Heart right ventricle (tissue), 16 donors: ENCODE measurements around the gene HDAC9. TPM values are rescaled to one million over a fixed set of nuclear protein-coding genes. Genes with fewer than 3 reads are reported as not detected.

Experiments
- ATAC-seq, 8 donors: fragments of 200-7000 bp; cut with Tn5 transposase; one replicate each; pipeline ENCODE4 v1.9.1; 2020; ENCODE audit warnings: mild to moderate bottlenecking in 8 of 8, moderate library complexity in 8 of 8, moderate number of reproducible peaks in 1 of 8
- DNase-seq, 2 donors: peaks; one replicate each; pipeline ENCODE4 v3.0.0-alpha.2; 2020
- H3K27ac ChIP-seq, 10 donors: fragments of 200-600 bp; sonication (generic) in 2 of 10; one replicate each; pipeline versions ENCODE4 v1.5.0 to v1.8.0; 2020 to 2022; ENCODE audit warnings: mild to moderate bottlenecking in 3 of 10
- H3K27me3 ChIP-seq, 7 donors: fragments of 200-600 bp; one replicate each; pipeline ENCODE4 v1.8.0; 2021 to 2022; ENCODE audit warnings: mild to moderate bottlenecking in 2 of 7
- H3K36me3 ChIP-seq, 9 donors: fragments of 200-600 bp; sonication (generic) in 1 of 9; one replicate each; pipeline versions ENCODE4 v1.5.0 to v1.8.0; 2020 to 2022; ENCODE audit warnings: mild to moderate bottlenecking in 2 of 9
- H3K4me1 ChIP-seq, 9 donors: fragments of 200-600 bp; sonication (generic) in 1 of 9; one replicate each; pipeline versions ENCODE4 v1.5.0 to v1.8.0; 2020 to 2022; ENCODE audit warnings: mild to moderate bottlenecking in 4 of 9
- H3K4me3 ChIP-seq, 10 donors: fragments of 200-600 bp; sonication (generic) in 2 of 10; one replicate each; pipeline versions ENCODE4 v1.5.0 to v1.8.0; 2020 to 2022; ENCODE audit warnings: mild to moderate bottlenecking in 7 of 10, moderate library complexity in 2 of 10
- H3K9me3 ChIP-seq, 11 donors: fragments of 200-600 bp in 10 of 11; sonication (generic) in 2 of 11; one replicate each; pipeline versions ENCODE4 v1.5.0 to v1.8.0; 2013 to 2022; ENCODE audit warnings: mild to moderate bottlenecking in 2 of 11, control low read depth in 1 of 11, moderate library complexity in 1 of 11
- WGBS, 2 donors: extraction: QIAGEN DNeasy Blood & Tissue Kit; methylation state at CpG; one replicate each; pipeline ENCODE4 v1.1.7; 2013; ENCODE audit warnings: inconsistent platforms in 1 of 2; 5-methylcytosine and 5-hydroxymethylcytosine counted together
- intact Hi-C, 10 donors: fragments of 100-400 bp; cut with DNase I; formaldehyde crosslinking; loops; one replicate each; pipeline versions ENCODE4 v1.11.1 to v1.14.2; 2022
- polyA plus RNA-seq, 2 donors: library from polyadenylated mRNA; stranded (reverse); fragments of 200-250 nt; gene quantifications; one replicate each; pipeline ENCODE4 v1.2.3, GENCODE V29; 2013
- total RNA-seq, 10 donors: library from RNA; stranded (reverse); fragmentation: NEBNext Ultra II Directional in 3 of 10; extraction: Animal tissue kit (Norgen Biotek cat#: 25700) in 3 of 10; gene quantifications; one replicate each; pipeline versions ENCODE4 v1.2.1 to v1.2.4, GENCODE V29; 2021 to 2023
- TF ChIP-seq, protein P1 (sequence below), 9 donors: fragments of 200-600 bp; sonication (generic) in 2 of 9; IDR thresholded peaks; one replicate each; pipeline versions ENCODE4 v1.5.0 to v1.8.0; 2021 to 2022; ENCODE audit warnings: antibody characterized with exemption in 9 of 9, mild to moderate bottlenecking in 5 of 9, moderate library complexity in 1 of 9
- donor health status: Arrhythmogenic right ventricular cardiomyopathy.
- donor health status: ischemic (EF 13 %, LVEDD 7.1; RV severe dilation, severe dysfunction).
- donor health status: healthy with polysubstance abuse.
- donor health status: DM: no; HTN: yes; CAD: no.
- donor health status: DM: no; HTN: no; CAD: no.
- donor health status: ischemic (EF 25% LVEDD 6.9; RV normal size, moderate dysfunction).
- donor health status: ischemic (EF 25% LVEDD 5.7; RV mildly dilated, moderate dysfunction).
- donor health status: healthy.
- donor health status: DM: yes; HTN: yes; CAD: no.
- donor health status: Ischemic cardiomyopathy.
- donor health status: ischemic (EF 35%, LVEDD 5.7; RV mildly dilated, moderate dysfunction).
- donor health status: nonischemic (EF 11% LVEDD 7.7; RV severe dilation, severe dysfunction).
- donor health status: DM: yes; HTN: yes; CAD: no.
- donor health status: PGD.
- donor health status: ischemic (EF 29% LVEDD 5.4; RV normal size, mild dysfunction).
- donor health status: nonischemic (EF 23%, LVEDD 6.1; RV moderate dilation, normal function).

The HDAC9 gene
- total and polyA plus RNA-seq, 12 donors: 1.9 to 66.1 (median 38.6) TPM

DNA sequence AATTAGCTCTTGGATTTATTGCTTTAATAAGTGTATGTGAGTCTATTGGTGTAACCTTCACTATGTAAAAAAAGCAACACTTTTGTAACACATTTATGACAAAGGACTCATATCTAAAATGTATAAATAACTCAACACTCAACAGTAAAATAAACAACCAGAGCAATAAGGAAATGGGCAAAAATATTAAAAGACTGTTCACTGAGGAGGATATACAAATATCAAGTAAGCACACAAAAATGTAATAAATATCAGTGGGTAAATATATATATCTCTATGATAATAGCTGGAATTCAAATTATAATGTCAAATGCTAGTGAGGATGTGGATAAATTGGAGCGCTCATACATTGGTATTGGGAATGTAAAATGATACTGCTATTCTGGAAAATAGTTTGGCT, 53.0 kb downstream of the HDAC9 start:
- intact Hi-C loops: no loop called here
- H3K9me3 ChIP-seq: no peaks in the 10 kb centered on the region

GRCh38 chr7:18550574-18550973, 55.0 kb downstream of the HDAC9 start:
- H3K9me3 ChIP-seq: no peaks in the 10 kb centered on the region
- TF ChIP-seq, protein P1, sequence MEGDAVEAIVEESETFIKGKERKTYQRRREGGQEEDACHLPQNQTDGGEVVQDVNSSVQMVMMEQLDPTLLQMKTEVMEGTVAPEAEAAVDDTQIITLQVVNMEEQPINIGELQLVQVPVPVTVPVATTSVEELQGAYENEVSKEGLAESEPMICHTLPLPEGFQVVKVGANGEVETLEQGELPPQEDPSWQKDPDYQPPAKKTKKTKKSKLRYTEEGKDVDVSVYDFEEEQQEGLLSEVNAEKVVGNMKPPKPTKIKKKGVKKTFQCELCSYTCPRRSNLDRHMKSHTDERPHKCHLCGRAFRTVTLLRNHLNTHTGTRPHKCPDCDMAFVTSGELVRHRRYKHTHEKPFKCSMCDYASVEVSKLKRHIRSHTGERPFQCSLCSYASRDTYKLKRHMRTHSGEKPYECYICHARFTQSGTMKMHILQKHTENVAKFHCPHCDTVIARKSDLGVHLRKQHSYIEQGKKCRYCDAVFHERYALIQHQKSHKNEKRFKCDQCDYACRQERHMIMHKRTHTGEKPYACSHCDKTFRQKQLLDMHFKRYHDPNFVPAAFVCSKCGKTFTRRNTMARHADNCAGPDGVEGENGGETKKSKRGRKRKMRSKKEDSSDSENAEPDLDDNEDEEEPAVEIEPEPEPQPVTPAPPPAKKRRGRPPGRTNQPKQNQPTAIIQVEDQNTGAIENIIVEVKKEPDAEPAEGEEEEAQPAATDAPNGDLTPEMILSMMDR (IDR thresholded peaks at IDR 0.05): no peak
- no peaks in the 10 kb centered on the region for H3K27me3 ChIP-seq
- H3K4me3 ChIP-seq: no peak overlapping the region
- H3K36me3 ChIP-seq: no peaks in the 10 kb centered on the region
- no peak overlapping the region for H3K27ac ChIP-seq
- peaks cover 0 to 38% (median 29%) of the 10 kb centered on the region in 9 donors for H3K4me1 ChIP-seq
- intact Hi-C loops: loop anchor here in 1 of 10 donors (5.0 kb wide), 1 partner anchor 53 kb away; the partner anchor contains the start of gene HDAC9
- no peak for DNase-seq
- 75 to 87% methylated on average over 1 of the region's 1 CpG for WGBS, 2 donors
- ATAC-seq: no peak

More for the DNA sequence above, 53.0 kb downstream of the HDAC9 start:
- no peak for DNase-seq
- 94 to 100% methylated on average over 1 of the region's 1 CpG for WGBS, 2 donors
- no peak overlapping the region for H3K27ac ChIP-seq
- TF ChIP-seq, protein P1 (IDR thresholded peaks at IDR 0.05): no peak
- H3K4me3 ChIP-seq: no peak overlapping the region
- peaks cover 0 to 5% (median 0%) of the 10 kb centered on the region in 9 donors for H3K36me3 ChIP-seq
- ATAC-seq: no peak
- H3K4me1 ChIP-seq: peaks cover 0 to 25% (median 15%) of the 10 kb centered on the region in 9 donors
- no peaks in the 10 kb centered on the region for H3K27me3 ChIP-seq

DNA sequence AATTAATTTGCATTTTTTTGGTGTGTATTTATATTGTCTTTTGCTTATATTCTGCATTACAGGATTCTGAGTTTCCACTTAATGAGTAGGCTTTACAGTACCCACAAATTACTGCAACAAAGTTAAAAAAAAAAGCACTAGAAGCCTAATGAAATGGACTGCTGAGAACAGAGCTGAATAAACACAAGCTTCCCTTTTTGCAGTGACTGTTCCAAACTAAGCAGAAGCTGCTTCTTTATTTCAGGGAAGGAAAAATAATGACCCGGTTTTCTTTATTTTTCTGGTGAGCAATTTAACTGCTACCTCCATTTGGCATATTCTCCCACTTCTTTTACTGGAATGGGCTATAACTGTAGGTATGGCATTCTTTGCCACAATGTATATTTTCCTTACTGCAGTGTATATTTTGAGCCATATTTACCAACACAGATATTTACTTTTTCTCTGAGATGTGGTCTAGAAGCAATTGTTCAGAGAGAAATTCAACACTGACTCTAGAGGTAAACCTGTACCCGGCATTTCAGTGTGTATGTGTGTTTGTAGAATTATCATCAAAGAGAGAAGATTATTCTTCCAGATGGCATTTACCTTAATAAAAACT, 56.9 kb downstream of the HDAC9 start:
- Histone ChIP-seq H3K27me3 (no peaks in the 10 kb centered on the region), H3K27ac (peak overlapping the region in 6 of 10 donors; percentile 1 to 59 (median 24)), H3K4me3 (no peak overlapping the region), H3K9me3 (no peaks in the 10 kb centered on the region), H3K4me1 (peaks cover 0 to 56% (median 38%) of the 10 kb centered on the region in 9 donors), H3K36me3 (no peaks in the 10 kb centered on the region)
- intact Hi-C loops: loop anchor here in 1 of 10 donors (5.0 kb wide), 1 partner anchor 55 kb away; the partner anchor contains the start of gene HDAC9
- ATAC-seq (peak in 4 of 8 donors; percentile 38 to 57 (median 53)), DNase-seq (no peak)
- 39 to 57% methylated on average over 2 of the region's 2 CpGs for WGBS, 2 donors
- TF ChIP-seq, protein P1 (IDR thresholded peaks at IDR 0.05): no peak

DNA sequence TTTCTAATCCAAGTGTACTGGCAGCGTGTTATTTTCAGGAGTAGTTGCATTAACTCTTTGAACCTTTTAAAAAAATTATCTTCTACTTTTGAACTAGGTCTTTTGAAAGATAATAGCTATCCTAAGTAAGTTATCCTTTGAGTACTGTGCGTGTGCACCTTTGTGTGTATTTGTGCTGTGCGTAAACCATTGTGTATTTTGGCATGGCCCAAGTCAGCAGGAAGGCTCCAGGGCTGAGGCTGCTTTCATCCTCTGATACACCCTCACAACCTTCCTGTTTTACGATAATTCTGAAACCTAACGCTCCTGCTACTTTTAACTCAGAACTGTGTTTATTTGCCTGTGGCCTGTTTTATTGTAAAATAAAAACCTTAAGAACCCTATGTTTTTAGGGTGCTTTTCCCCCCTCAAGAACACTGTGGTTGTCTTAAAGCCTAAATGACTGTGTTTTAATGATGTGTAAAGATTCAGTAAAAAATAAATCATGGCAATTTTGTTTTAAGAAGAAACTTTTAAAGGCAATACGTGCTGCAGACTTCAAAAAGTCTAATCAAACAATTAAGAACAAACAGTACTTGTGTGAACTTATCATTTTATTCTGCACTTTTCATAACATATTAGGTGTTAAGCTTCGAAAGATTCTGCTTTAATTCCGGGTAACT, 57.5 kb downstream of the HDAC9 start:
- H3K36me3 ChIP-seq: no peaks in the 10 kb centered on the region
- DNase-seq (no peak), ATAC-seq (peak in 6 of 8 donors; percentile 46 to 78 (median 70))
- 47 to 64% methylated on average over 8 of the region's 8 CpGs for WGBS, 2 donors
- no peaks in the 10 kb centered on the region for H3K27me3 ChIP-seq
- no peaks in the 10 kb centered on the region for H3K9me3 ChIP-seq
- TF ChIP-seq, protein P1 (IDR thresholded peaks at IDR 0.05): no peak
- peak overlapping the region in 1 of 10 donors; percentile 4 for H3K4me3 ChIP-seq
- H3K4me1 ChIP-seq: peaks cover 0 to 62% (median 44%) of the 10 kb centered on the region in 9 donors
- H3K27ac ChIP-seq: peak overlapping the region in 8 of 10 donors; percentile 1 to 59 (median 23)
- intact Hi-C loops: loop anchor here in 1 of 10 donors (5.0 kb wide), 1 partner anchor 56 kb away; the partner anchor contains the start of gene HDAC9
